Retinal pigment epithelial cell (primary cell): ENCODE measurements around the gene TNFSF10.

ENCODE experiments used
- DNase-seq: peaks from one replicate; pipeline ENCODE4 v3.0.0-alpha.2; 2010; ENCODE audit warnings: low read depth
- H3K4me3 ChIP-seq: 2 replicates; pipeline ENCODE4 v1.5.1; 2011; ENCODE audit warnings: mild to moderate bottlenecking, low read length, control low read depth, moderate library complexity
- CTCF ChIP-seq: conservative IDR thresholded peaks from 2 replicates; pipeline ENCODE4 v1.5.1; 2011; ENCODE audit warnings: low read depth, low read length, control low read depth, inconsistent platforms

TNFSF10 gene

GRCh38 chr3:172561897-172562640 lies 38.8 kb upstream of the TNFSF10 start:
- no peak overlapping the region for H3K4me3 ChIP-seq

DNA sequence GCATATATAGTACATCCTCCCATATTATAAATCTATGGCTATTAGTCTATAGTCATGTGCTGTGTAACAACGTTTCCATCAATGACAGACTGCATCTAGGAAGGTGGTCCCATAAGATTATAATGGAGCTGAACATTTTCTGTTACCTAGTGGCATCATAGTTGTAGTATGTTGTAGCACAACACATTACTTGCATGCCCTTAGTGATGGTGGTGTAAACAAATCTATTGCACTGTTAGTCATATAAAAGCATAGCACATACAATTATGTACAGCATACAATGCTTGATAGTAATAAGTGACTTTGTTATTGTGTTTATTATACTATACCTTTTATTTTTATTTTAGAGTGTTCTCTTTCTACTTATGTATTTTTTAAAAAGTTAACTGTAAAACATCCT lies 37.4 kb upstream of the TNFSF10 start:
- no peak for DNase-seq
- TF ChIP-seq CTCF = no peak
- H3K4me3 ChIP-seq = no peak overlapping the region

More at GRCh38 chr3:172561897-172562640, 38.8 kb upstream of the TNFSF10 start:
- DNase-seq = no peak
- TF ChIP-seq CTCF = no peak

GRCh38 chr3:172560026-172560425 lies 36.8 kb upstream of the TNFSF10 start:
- H3K4me3 ChIP-seq = no peak overlapping the region
- no peak for DNase-seq
- TF ChIP-seq CTCF = no peak

- no peak for TF ChIP-seq CTCF
- DNase-seq = no peak
- H3K4me3 ChIP-seq = no peak overlapping the region
These were observed 35.8 kb upstream of the TNFSF10 start for GRCh38 chr3:172559020-172559419.

- TF ChIP-seq CTCF = no peak
- no peak for DNase-seq
- H3K4me3 ChIP-seq = no peak overlapping the region
These were observed 34.4 kb upstream of the TNFSF10 start for GRCh38 chr3:172557515-172558220.

DNA sequence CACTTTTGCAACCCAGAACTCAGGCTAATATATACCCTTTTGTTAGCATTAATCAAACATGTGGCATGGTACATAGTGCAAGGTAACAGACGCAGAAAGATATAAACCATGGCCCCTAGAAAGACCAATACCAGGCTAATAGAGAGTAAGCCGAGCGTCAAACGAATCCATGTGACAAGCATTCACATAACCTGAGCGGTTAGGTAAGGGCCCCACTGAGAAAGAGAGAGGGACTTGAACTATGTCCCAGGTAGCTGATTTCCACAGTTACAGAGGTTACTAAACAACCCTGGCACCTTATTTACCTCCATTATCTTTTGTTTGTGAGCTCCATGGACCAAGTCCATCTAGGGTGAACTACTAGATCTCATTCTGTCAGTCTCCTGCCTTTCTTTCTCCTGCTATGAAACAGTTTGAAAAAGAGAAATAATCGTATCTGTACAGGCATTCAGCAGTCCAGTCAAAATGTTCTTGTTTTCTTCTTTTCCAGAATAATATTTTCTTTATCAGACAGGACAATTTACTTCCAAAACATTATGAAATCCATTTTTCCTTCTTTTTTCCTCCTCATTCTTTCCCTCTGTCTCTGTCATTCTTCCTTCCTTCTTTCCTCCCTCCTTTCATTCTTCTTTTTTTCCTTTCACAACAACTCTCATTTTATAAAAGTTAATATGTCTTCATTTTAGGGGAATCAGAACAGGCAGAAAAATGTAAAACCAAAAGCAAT lies 30.5 kb upstream of the TNFSF10 start:
- no peak overlapping the region for H3K4me3 ChIP-seq
- TF ChIP-seq CTCF = no peak
- DNase-seq = no peak
